ENCODE measurements around the gene LRCOL1.

LRCOL1 gene

DNA sequence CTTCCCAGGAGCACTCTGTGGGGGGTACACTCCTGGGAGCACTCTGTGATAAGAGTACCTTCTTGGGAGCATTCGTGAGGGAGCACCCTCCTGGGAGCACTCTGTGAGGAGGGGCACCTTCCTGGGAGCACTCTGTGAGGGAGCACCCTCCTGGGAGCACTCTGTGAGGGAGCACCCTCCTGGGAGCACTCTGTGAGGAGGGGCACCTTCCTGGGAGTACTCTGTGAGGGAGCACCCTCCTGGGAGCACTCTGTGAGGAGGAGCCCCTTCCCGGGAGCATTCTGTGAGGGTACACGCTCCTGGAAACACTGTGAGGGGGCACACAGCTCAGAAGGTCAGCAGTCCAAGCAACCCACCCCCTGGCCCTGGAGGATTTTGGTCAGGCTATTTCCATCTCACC, 22.6 kb downstream of the LRCOL1 start:
- no peaks in the 10 kb centered on the region for H3K36me3 ChIP-seq (replicated peaks; ENCODE audit: insufficient read depth, low read length)
- H3K9me3 ChIP-seq (replicated peaks; ENCODE audit: insufficient read depth, low read length): no peaks in the 10 kb centered on the region
- H2AFZ ChIP-seq (ENCODE audit: low read length): no peak overlapping the region
- no peaks in the 10 kb centered on the region for H3K79me2 ChIP-seq (ENCODE audit: low read length)
- H3K9ac ChIP-seq (ENCODE audit: low read length): no peak overlapping the region
- H3F3A ChIP-seq (ENCODE audit: insufficient read depth, low read length): no peaks in the 10 kb centered on the region
- H3K27me3 ChIP-seq (replicated peaks; ENCODE audit: insufficient read depth, low read length): no peaks in the 10 kb centered on the region; the same call in 1 of the 2 replicates
- H3K4me1 ChIP-seq (ENCODE audit: low read length): no peaks in the 10 kb centered on the region
- no peak overlapping the region for H3K27ac ChIP-seq (ENCODE audit: low read length)
- DNase-seq: no peak
- H4K20me1 ChIP-seq (ENCODE audit: insufficient read depth, low read length): no peaks in the 10 kb centered on the region
- H3K4me2 ChIP-seq (ENCODE audit: low read depth, low read length): no peak overlapping the region
- no peak for TF ChIP-seq EZH2phosphoT487 (IDR thresholded peaks at IDR 0.05; ENCODE audit: low read length)
- no peak for TF ChIP-seq EZH2 (optimal IDR thresholded peaks at IDR 0.05; ENCODE audit: low read depth, low read length)
- TF ChIP-seq CTCF (IDR thresholded peaks at IDR 0.05; ENCODE audit: low read length): no peak
- H3K4me3 ChIP-seq (ENCODE audit: low read length): no peak overlapping the region
- no peaks in the 10 kb centered on the region for H3K9me2 ChIP-seq (replicated peaks; ENCODE audit: insufficient read depth, low read length)

GRCh38 chr12:132586929-132587328, 23.5 kb downstream of the LRCOL1 start:
- no peaks in the 10 kb centered on the region; the same call in 1 of the 2 replicates for H3K27me3 ChIP-seq (replicated peaks; ENCODE audit: insufficient read depth, low read length)
- no peaks in the 10 kb centered on the region for H3K36me3 ChIP-seq (replicated peaks; ENCODE audit: insufficient read depth, low read length)
- H4K20me1 ChIP-seq (ENCODE audit: insufficient read depth, low read length): no peaks in the 10 kb centered on the region
- no peak overlapping the region for H3K4me3 ChIP-seq (ENCODE audit: low read length)
- H3K27ac ChIP-seq (ENCODE audit: low read length): no peak overlapping the region
- H3K4me1 ChIP-seq (ENCODE audit: low read length): no peaks in the 10 kb centered on the region
- no peak for DNase-seq
- H3K9me2 ChIP-seq (replicated peaks; ENCODE audit: insufficient read depth, low read length): no peaks in the 10 kb centered on the region
- no peak overlapping the region for H3K9ac ChIP-seq (ENCODE audit: low read length)
- no peaks in the 10 kb centered on the region for H3F3A ChIP-seq (ENCODE audit: insufficient read depth, low read length)
- no peaks in the 10 kb centered on the region for H3K79me2 ChIP-seq (ENCODE audit: low read length)
- TF ChIP-seq EZH2 (optimal IDR thresholded peaks at IDR 0.05; ENCODE audit: low read depth, low read length) (no peak), EZH2phosphoT487 (IDR thresholded peaks at IDR 0.05; ENCODE audit: low read length) (no peak), CTCF (IDR thresholded peaks at IDR 0.05; ENCODE audit: low read length) (no peak)
- no peak overlapping the region for H3K4me2 ChIP-seq (ENCODE audit: low read depth, low read length)
- no peaks in the 10 kb centered on the region for H3K9me3 ChIP-seq (replicated peaks; ENCODE audit: insufficient read depth, low read length)
- H2AFZ ChIP-seq (ENCODE audit: low read length): no peak overlapping the region

- H3K4me2 ChIP-seq (ENCODE audit: low read depth, low read length): no peak overlapping the region
- DNase-seq: no peak
- H3K9me3 ChIP-seq (replicated peaks; ENCODE audit: insufficient read depth, low read length): no peaks in the 10 kb centered on the region
- H3K4me1 ChIP-seq (ENCODE audit: low read length): no peaks in the 10 kb centered on the region
- H3K9ac ChIP-seq (ENCODE audit: low read length): no peak overlapping the region
- no peaks in the 10 kb centered on the region for H3K36me3 ChIP-seq (replicated peaks; ENCODE audit: insufficient read depth, low read length)
- H4K20me1 ChIP-seq (ENCODE audit: insufficient read depth, low read length): no peaks in the 10 kb centered on the region
- no peak overlapping the region for H2AFZ ChIP-seq (ENCODE audit: low read length)
- H3K9me2 ChIP-seq (replicated peaks; ENCODE audit: insufficient read depth, low read length): no peaks in the 10 kb centered on the region
- no peaks in the 10 kb centered on the region; the same call in 1 of the 2 replicates for H3K27me3 ChIP-seq (replicated peaks; ENCODE audit: insufficient read depth, low read length)
- no peaks in the 10 kb centered on the region for H3F3A ChIP-seq (ENCODE audit: insufficient read depth, low read length)
- no peak overlapping the region for H3K27ac ChIP-seq (ENCODE audit: low read length)
- TF ChIP-seq CTCF (IDR thresholded peaks at IDR 0.05; ENCODE audit: low read length): no peak
- no peak for TF ChIP-seq EZH2 (optimal IDR thresholded peaks at IDR 0.05; ENCODE audit: low read depth, low read length)
- TF ChIP-seq EZH2phosphoT487 (IDR thresholded peaks at IDR 0.05; ENCODE audit: low read length): no peak
- H3K4me3 ChIP-seq (ENCODE audit: low read length): no peak overlapping the region
- H3K79me2 ChIP-seq (ENCODE audit: low read length): no peaks in the 10 kb centered on the region
These were observed 25.2 kb downstream of the LRCOL1 start for GRCh38 chr12:132585177-132585576.
